GM12892 (cell line): ENCODE data around the gene CD96.

Source experiments
- POLR2A ChIP-seq: IDR thresholded peaks from 2 replicates; pipeline ENCODE4 v1.6.1; 2011; ENCODE audit warnings: low read depth, low read length, control low read depth
- POLR2AphosphoS5 ChIP-seq: IDR thresholded peaks from 2 replicates; pipeline ENCODE4 v1.6.1; 2011; ENCODE audit warnings: low read depth, low read length, control low read depth
- TAF1 ChIP-seq: IDR thresholded peaks from 2 replicates; pipeline ENCODE4 v1.6.1; 2011; ENCODE audit warnings: low read depth, mild to moderate bottlenecking, control low read depth, low read length, borderline replicate concordance

DNA sequence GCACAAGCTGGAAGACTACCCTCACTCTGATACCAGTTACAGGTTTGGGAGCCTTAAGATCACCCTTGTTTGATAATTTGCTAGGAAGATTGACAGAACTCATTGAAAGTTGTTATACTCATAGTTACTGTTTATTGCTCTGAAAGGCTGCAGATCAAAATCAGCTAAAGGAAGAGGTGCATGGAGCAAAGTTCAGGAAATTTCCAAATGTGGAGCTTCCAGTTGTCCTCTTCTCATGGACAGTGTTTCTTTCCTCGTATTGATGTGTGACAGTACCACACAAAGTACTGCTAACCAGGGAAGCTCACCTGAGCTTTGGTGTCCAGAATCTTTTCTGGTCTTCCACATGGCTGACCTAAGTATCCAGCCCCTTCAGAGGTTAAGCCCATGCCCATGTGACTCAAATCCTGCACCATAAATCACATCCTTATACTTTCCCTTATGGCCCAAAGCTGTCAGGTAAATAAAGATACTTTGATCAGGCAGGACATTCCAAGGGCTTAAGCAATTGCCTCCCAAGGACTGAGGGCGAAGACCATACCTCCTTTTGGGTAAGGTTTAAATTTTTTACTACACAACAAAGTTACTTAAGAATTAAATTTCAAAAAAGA lies 146.3 kb downstream of the CD96 start:
- TF ChIP-seq POLR2A: no peak
- TF ChIP-seq POLR2AphosphoS5: no peak
- no peak for TF ChIP-seq TAF1
